GM08714 (cell line): ENCODE measurements around the gene TNNI2.

Experiments
- H3K4me3 ChIP-seq: fragments of 200-500 bp; sonication (Bioruptor generic); 2 replicates; pipeline ENCODE4 v1.5.1; 2014; ENCODE audit warnings: mild to moderate bottlenecking, low read length, inconsistent platforms
- ZNF274 ChIP-seq: IDR thresholded peaks from 2 replicates; pipeline ENCODE4 v1.6.1; 2012; ENCODE audit warnings: mild to moderate bottlenecking, low read depth, low read length

TNNI2 gene

GRCh38 chr11:1862588-1863351 lies 24.0 kb downstream of the TNNI2 start:
- H3K4me3 ChIP-seq = no peak overlapping the region
- no peak for TF ChIP-seq ZNF274

GRCh38 chr11:1863352-1864216 lies 24.8 kb downstream of the TNNI2 start:
- no peak for TF ChIP-seq ZNF274
- no peak overlapping the region for H3K4me3 ChIP-seq

GRCh38 chr11:1864231-1864630 lies 25.4 kb downstream of the TNNI2 start:
- H3K4me3 ChIP-seq = no peak overlapping the region
- no peak for TF ChIP-seq ZNF274

- TF ChIP-seq ZNF274 = no peak
- H3K4me3 ChIP-seq = no peak overlapping the region
Measured at GRCh38 chr11:1864831-1865665, 26.3 kb downstream of the TNNI2 start.

GRCh38 chr11:1866226-1866625 lies 27.4 kb downstream of the TNNI2 start:
- no peak for TF ChIP-seq ZNF274

GRCh38 chr11:1866776-1867175 lies 28.0 kb downstream of the TNNI2 start:
- no peak for TF ChIP-seq ZNF274

More at GRCh38 chr11:1866226-1866625, 27.4 kb downstream of the TNNI2 start:
- H3K4me3 ChIP-seq = no peak overlapping the region

GRCh38 chr11:1867381-1867780 lies 28.6 kb downstream of the TNNI2 start:
- no peak overlapping the region for H3K4me3 ChIP-seq
- no peak for TF ChIP-seq ZNF274

More at GRCh38 chr11:1866776-1867175, 28.0 kb downstream of the TNNI2 start:
- no peak overlapping the region for H3K4me3 ChIP-seq

GRCh38 chr11:1868056-1868635 lies 29.4 kb downstream of the TNNI2 start:
- no peak for TF ChIP-seq ZNF274
- no peak overlapping the region for H3K4me3 ChIP-seq

- TF ChIP-seq ZNF274 = no peak
- no peak overlapping the region for H3K4me3 ChIP-seq
Measured at GRCh38 chr11:1868636-1869291, 30.0 kb downstream of the TNNI2 start.

- H3K4me3 ChIP-seq = no peak overlapping the region
- TF ChIP-seq ZNF274 = no peak
Measured at GRCh38 chr11:1869427-1870325, 30.9 kb downstream of the TNNI2 start.

- no peak for TF ChIP-seq ZNF274
- no peak overlapping the region for H3K4me3 ChIP-seq
Measured at GRCh38 chr11:1870326-1870696, 31.5 kb downstream of the TNNI2 start.

- no peak for TF ChIP-seq ZNF274
- no peak overlapping the region for H3K4me3 ChIP-seq
Measured at GRCh38 chr11:1870721-1871466, 32.1 kb downstream of the TNNI2 start.
